H1 (cell line): ENCODE measurements around the gene DIP2B. TPM values are rescaled to one million over a fixed set of nuclear protein-coding genes. Genes with fewer than 3 reads are reported as not detected.

ENCODE experiments used
- CTCF ChIA-PET: fragments of 300-600 bp; sonication (Branson Sonifier 250); formaldehyde crosslinking; loops from one replicate; lab custom pipeline; 2021; ENCODE audit not compliant: partially characterized antibody; lab: Charles Lee
- POLR2A ChIA-PET: fragments of 300-600 bp; sonication (Branson Sonifier 250); formaldehyde crosslinking; loops from one replicate; lab custom pipeline; 2021; ENCODE audit warnings: inconsistent platforms; ENCODE audit not compliant: partially characterized antibody; lab: Charles Lee
- DNase-seq, 2 experiments: peaks; one replicate each; pipeline versions ENCODE4 v3.0.0 to v3.0.0-alpha.2; 2010 to 2022; ENCODE audit warnings: low spot score in 2 of 2, low read depth in 1 of 2, mixed read lengths in 1 of 2
- FAIRE-seq: peaks from 2 replicates; lab custom pipeline; 2011; peaks lifted over from hg19 to GRCh38; lab: Jason Lieb, UNC
- H2AFZ ChIP-seq: 2 replicates; pipeline ENCODE4 v1.8.1; 2012; ENCODE audit warnings: low read length, inconsistent platforms
- H2AK5ac ChIP-seq: 2 replicates; pipeline ENCODE4 v1.6.1; 2013; ENCODE audit warnings: low read depth, low read length
- H2BK120ac ChIP-seq: replicated peaks from 2 replicates; pipeline ENCODE3; 2013; ENCODE audit warnings: low read depth, low read length, inconsistent platforms
- H2BK12ac ChIP-seq: 2 replicates; pipeline ENCODE4 v1.6.1; 2013; ENCODE audit warnings: low read depth, low read length
- H2BK15ac ChIP-seq: 2 replicates; pipeline ENCODE4 v1.6.1; 2013; ENCODE audit warnings: low read length
- H2BK20ac ChIP-seq: 2 replicates; pipeline ENCODE4 v1.6.1; 2013; ENCODE audit warnings: low read length
- H2BK5ac ChIP-seq: 2 replicates; pipeline ENCODE4 v1.6.1; 2013; ENCODE audit warnings: low read depth, low read length
- H3K14ac ChIP-seq: 2 replicates; pipeline ENCODE4 v1.6.1; 2013; ENCODE audit warnings: inconsistent platforms; ENCODE audit not compliant: insufficient read length
- H3K18ac ChIP-seq: 2 replicates; pipeline ENCODE4 v1.6.1; 2013; ENCODE audit warnings: low read length; ENCODE audit errors: extremely low read depth
- H3K23ac ChIP-seq: 2 replicates; pipeline ENCODE4 v1.6.1; 2013; ENCODE audit warnings: inconsistent platforms; ENCODE audit not compliant: insufficient read length
- H3K23me2 ChIP-seq: 2 replicates; pipeline ENCODE4 v1.6.1; 2013; ENCODE audit warnings: low read depth, low read length
- H3K27ac ChIP-seq: 2 replicates; pipeline ENCODE4 v1.6.1; 2011; ENCODE audit warnings: low read depth, low read length, inconsistent platforms
- H3K27me3 ChIP-seq, 4 experiments: replicated peaks in 1 of 4; 1 replicate in 1 of 4; 2 replicates in 3 of 4; pipeline versions ENCODE4 v1.6.1 to v1.8.1; 2011 to 2013; ENCODE audit warnings: low read length in 3 of 4, mild to moderate bottlenecking in 3 of 4, inconsistent platforms in 2 of 4, mixed read lengths in 2 of 4, moderate library complexity in 1 of 4; ENCODE audit not compliant: control insufficient read depth in 3 of 4, insufficient read depth in 3 of 4; ENCODE audit errors: extremely low read depth in 1 of 4
- H3K36me3 ChIP-seq, 4 experiments: 2 replicates each; pipeline versions ENCODE4 v1.6.1 to v1.8.1; 2011 to 2013; ENCODE audit warnings: mild to moderate bottlenecking in 4 of 4, low read length in 3 of 4, moderate library complexity in 2 of 4, control low read depth in 1 of 4, inconsistent platforms in 1 of 4; ENCODE audit not compliant: insufficient read depth in 4 of 4, control insufficient read depth in 2 of 4
- H3K4ac ChIP-seq: replicated peaks from 2 replicates; pipeline ENCODE3; 2013; ENCODE audit warnings: low read length, low read depth, mixed read lengths, inconsistent platforms; ENCODE audit not compliant: insufficient read length
- H3K4me1 ChIP-seq, 4 experiments: replicated peaks in 1 of 4; 1 replicate in 1 of 4; 2 replicates in 3 of 4; pipeline versions ENCODE4 v1.6.1 to v1.8.1; 2011 to 2013; ENCODE audit warnings: low read length in 3 of 4, inconsistent platforms in 2 of 4, mixed read lengths in 1 of 4; ENCODE audit not compliant: insufficient read depth in 4 of 4, control insufficient read depth in 3 of 4
- H3K4me2 ChIP-seq, 2 experiments: 2 replicates each; pipeline versions ENCODE4 v1.6.1 to v1.8.1; 2011 to 2013; ENCODE audit warnings: low read depth in 2 of 2, low read length in 2 of 2, control low read depth in 1 of 2, inconsistent platforms in 1 of 2, mild to moderate bottlenecking in 1 of 2; ENCODE audit not compliant: insufficient read depth in 1 of 2
- H3K4me3 ChIP-seq, 4 experiments: fragments of 200-600, 300-600 bp in 1 of 4; sonication (generic), shearing (Covaris generic), sonication (Bioruptor Twin) in 1 of 4; 2 replicates each; pipeline versions ENCODE4 v1.5.1 to v1.8.1; 2011 to 2016; ENCODE audit warnings: low read length in 4 of 4, low read depth in 3 of 4, control low read depth in 2 of 4, inconsistent platforms in 2 of 4, mild to moderate bottlenecking in 2 of 4, mixed read lengths in 1 of 4, moderate library complexity in 1 of 4; ENCODE audit not compliant: insufficient read depth in 2 of 4; ENCODE audit errors: extremely low read depth in 1 of 4
- H3K56ac ChIP-seq: replicated peaks from 2 replicates; pipeline ENCODE3; 2013; ENCODE audit warnings: low read depth, mild to moderate bottlenecking, mixed read lengths, low read length, inconsistent platforms; ENCODE audit not compliant: insufficient read length
- H3K79me1 ChIP-seq: 2 replicates; pipeline ENCODE4 v1.6.1; 2013; ENCODE audit warnings: low read depth, low read length, control low read depth
- H3K79me2 ChIP-seq, 2 experiments: 2 replicates each; pipeline versions ENCODE4 v1.6.1 to v1.8.1; 2012 to 2013; ENCODE audit warnings: low read length in 2 of 2, mild to moderate bottlenecking in 2 of 2, inconsistent platforms in 1 of 2; ENCODE audit not compliant: insufficient read depth in 2 of 2, control insufficient read depth in 1 of 2
- H3K9ac ChIP-seq, 4 experiments: replicated peaks in 1 of 4; 1 replicate in 1 of 4; 2 replicates in 3 of 4; pipeline versions ENCODE4 v1.6.1 to v1.8.1; 2011 to 2013; ENCODE audit warnings: low read depth in 3 of 4, low read length in 3 of 4, control low read depth in 2 of 4, mild to moderate bottlenecking in 2 of 4, moderate library complexity in 2 of 4, inconsistent platforms in 1 of 4; ENCODE audit errors: extremely low read depth in 1 of 4
- H3K9me3 ChIP-seq, 2 experiments: 2 replicates each; pipeline versions ENCODE4 v1.6.1 to v1.8.1; 2012 to 2013; ENCODE audit warnings: mild to moderate bottlenecking in 2 of 2, moderate library complexity in 2 of 2, control low read depth in 1 of 2, inconsistent platforms in 1 of 2, low read depth in 1 of 2, low read length in 1 of 2, mixed read lengths in 1 of 2; ENCODE audit not compliant: insufficient read depth in 2 of 2
- H4K20me1 ChIP-seq, 2 experiments: replicated peaks in 1 of 2; 2 replicates each; pipeline versions ENCODE3 to v1.8.1; 2011 to 2013; ENCODE audit warnings: inconsistent platforms in 2 of 2, low read length in 2 of 2, mild to moderate bottlenecking in 1 of 2; ENCODE audit not compliant: insufficient read depth in 2 of 2, control insufficient read depth in 1 of 2
- H4K5ac ChIP-seq: 2 replicates; pipeline ENCODE4 v1.6.1; 2013; ENCODE audit warnings: low read length, low read depth, mixed read lengths, inconsistent platforms; ENCODE audit not compliant: insufficient read length
- H4K8ac ChIP-seq: 2 replicates; pipeline ENCODE4 v1.8.0; 2013; ENCODE audit warnings: mild to moderate bottlenecking, moderate library complexity, low read length, inconsistent platforms; ENCODE audit not compliant: insufficient read depth; ENCODE audit errors: extremely low read depth
- H4K91ac ChIP-seq: replicated peaks from 2 replicates; pipeline ENCODE3; 2013; ENCODE audit warnings: low read length, mixed read lengths, inconsistent platforms; ENCODE audit not compliant: insufficient read length
- ATF3 ChIP-seq: IDR thresholded peaks from 2 replicates; pipeline ENCODE4 v1.6.1; 2011; ENCODE audit warnings: low read depth, mild to moderate bottlenecking, low read length; ENCODE audit not compliant: insufficient read depth
- GTF2F1 ChIP-seq: IDR thresholded peaks from 2 replicates; pipeline ENCODE4 v1.6.1; 2012; ENCODE audit warnings: low read depth, low read length, improper control_type of control experiment, borderline replicate concordance
- MAX ChIP-seq: IDR thresholded peaks from 2 replicates; pipeline ENCODE4 v1.6.1; 2012; ENCODE audit warnings: inconsistent platforms
- PHF8 ChIP-seq: fragments of 200-600 bp; sonication (generic); conservative IDR thresholded peaks from 2 replicates; pipeline ENCODE4 v1.7.1; 2012; ENCODE audit warnings: low read depth, mild to moderate bottlenecking, inconsistent platforms, low read length, moderate library complexity
- POU5F1 ChIP-seq: IDR thresholded peaks from 2 replicates; pipeline ENCODE4 v1.6.1; 2011; ENCODE audit warnings: low read depth, mild to moderate bottlenecking, low read length, moderate library complexity
- SIRT6 ChIP-seq: IDR thresholded peaks from one replicate; pipeline ENCODE4 v1.7.1; 2012; ENCODE audit warnings: low read length, inconsistent platforms
- TAF1 ChIP-seq: IDR thresholded peaks from 2 replicates; pipeline ENCODE4 v1.6.1; 2011; ENCODE audit warnings: mild to moderate bottlenecking, low read depth, low read length
- TAF7 ChIP-seq: optimal IDR thresholded peaks from 2 replicates; pipeline ENCODE3; 2011; ENCODE audit warnings: low read depth, mild to moderate bottlenecking, inconsistent platforms, low read length, moderate library complexity, borderline replicate concordance
- ZNF274 ChIP-seq: IDR thresholded peaks from 2 replicates; pipeline ENCODE4 v1.7.0; 2012; ENCODE audit warnings: low read length, borderline replicate concordance; ENCODE audit errors: extremely low read depth
- WGBS, 2 experiments: shearing (Covaris generic) in 1 of 2; methylation state at CpG; one replicate each; pipeline versions ENCODE4 v1.1.6 to v1.1.7; 2013 to 2015; ENCODE audit warnings: low lambda C conversion rate in 2 of 2, mixed read lengths in 2 of 2, inconsistent platforms in 1 of 2, low coverage in 1 of 2, missing lambda C conversion rate in 1 of 2; ENCODE audit not compliant: insufficient replicate concordance in 2 of 2, insufficient coverage in 1 of 2, insufficient read length in 1 of 2; ENCODE audit errors: extremely low coverage in 1 of 2, missing lambda C conversion rate in 1 of 2; 5-methylcytosine and 5-hydroxymethylcytosine counted together
- polyA plus RNA-seq, 7 experiments: library from polyadenylated mRNA; depleted of rRNA in 3 of 7; stranded (reverse) in 5 of 7; unstranded in 2 of 7; fragments of >200 nt in 5 of 7; fragments of 200-250 nt in 2 of 7; gene quantifications; 1 replicate in 5 of 7; 2 replicates in 1 of 7; 4 replicates in 1 of 7; pipeline versions ENCODE4 v1.2.1 to v1.2.3, GENCODE V29; 2011 to 2013; ENCODE audit warnings: missing spikeins in 2 of 7, mixed read lengths in 2 of 7
- total RNA-seq: library from RNA; stranded (reverse); fragmentation: NEBNext Ultra II Directional; extraction: Animal tissue kit (Norgen Biotek cat#: 25700); gene quantifications from 2 replicates; pipeline ENCODE4 v1.2.1, GENCODE V29; 2021

The DIP2B gene
- total and polyA plus RNA-seq, 2 of the 8 experiments (the other 6 are each of a cell fraction or from before 2014, with no cell fraction given): 11.1 to 29.6 TPM

GRCh38 chr12:50609292-50609874 lies 104.6 kb downstream of the DIP2B start:
- WGBS, 2 experiments: 97% methylated on average over 3 of the region's 3 CpGs; no CpG with 5 or more reads in 1 of the 2 experiments
- no peak overlapping the region for H2BK12ac ChIP-seq
- H2BK20ac ChIP-seq: no peak overlapping the region
- no peak overlapping the region for H3K4me3 ChIP-seq
- ChIA-PET POLR2A (no interaction called here), CTCF (interaction anchor here (0.7 to 1.6 kb wide), 3 partner anchors 9 to 29 kb away, joined by 3 to 4 read pairs (median 3); no protein-coding TSS in a partner anchor)
- H4K5ac ChIP-seq: no peak overlapping the region
- peaks cover 0 to 10% (median 7%) of the 10 kb centered on the region in 4 experiments; a peak in 4 of 7 replicates for H3K4me1 ChIP-seq
- H3K56ac ChIP-seq: no peak overlapping the region
- H4K91ac ChIP-seq: no peak overlapping the region
- H2AFZ ChIP-seq: no peak overlapping the region
- no peak overlapping the region for H3K14ac ChIP-seq
- H2BK5ac ChIP-seq: no peak overlapping the region
- no peak overlapping the region for H4K8ac ChIP-seq
- H2AK5ac ChIP-seq: no peak overlapping the region
- no peak overlapping the region for H3K4ac ChIP-seq
- no peak for FAIRE-seq
- H3K9ac ChIP-seq: no peak overlapping the region
- no peak overlapping the region for H3K27ac ChIP-seq
- DNase-seq: no peak
- no peaks in the 10 kb centered on the region; a peak in 1 of 8 replicates for H3K36me3 ChIP-seq
- H3K27me3 ChIP-seq: no peaks in the 10 kb centered on the region
- TF ChIP-seq POU5F1: no peak
- TF ChIP-seq MAX: no peak
- no peak for TF ChIP-seq SIRT6
- no peak for TF ChIP-seq GTF2F1
- no peak for TF ChIP-seq TAF1
- TF ChIP-seq ATF3: no peak
- no peak for TF ChIP-seq ZNF274
- no peak for TF ChIP-seq PHF8
- TF ChIP-seq TAF7: no peak
- TF ChIP-seq, all 59 proteins: peak for 0
- Histone ChIP-seq H2BK120ac (no peak overlapping the region), H3K4me2 (no peak overlapping the region), H3K79me2 (peaks cover 0 to 11% of the 10 kb centered on the region in 2 experiments; a peak in 2 of 4 replicates), H3K79me1 (no peaks in the 10 kb centered on the region), H3K23me2 (no peaks in the 10 kb centered on the region), H3K18ac (no peak overlapping the region), H2BK15ac (no peak overlapping the region), H4K20me1 (no peaks in the 10 kb centered on the region), H3K23ac (no peak overlapping the region), H3K9me3 (0 out of 4 replicates have a peak, but pooled peaks cover 0 to under 1% of the 10 kb centered on the region in 2 experiments)
